ENCODE results near the gene GLS2.
A peak's percentile ranks its signal among the peaks of the same experiment; 100 is the strongest.

Gene GLS2

DNA sequence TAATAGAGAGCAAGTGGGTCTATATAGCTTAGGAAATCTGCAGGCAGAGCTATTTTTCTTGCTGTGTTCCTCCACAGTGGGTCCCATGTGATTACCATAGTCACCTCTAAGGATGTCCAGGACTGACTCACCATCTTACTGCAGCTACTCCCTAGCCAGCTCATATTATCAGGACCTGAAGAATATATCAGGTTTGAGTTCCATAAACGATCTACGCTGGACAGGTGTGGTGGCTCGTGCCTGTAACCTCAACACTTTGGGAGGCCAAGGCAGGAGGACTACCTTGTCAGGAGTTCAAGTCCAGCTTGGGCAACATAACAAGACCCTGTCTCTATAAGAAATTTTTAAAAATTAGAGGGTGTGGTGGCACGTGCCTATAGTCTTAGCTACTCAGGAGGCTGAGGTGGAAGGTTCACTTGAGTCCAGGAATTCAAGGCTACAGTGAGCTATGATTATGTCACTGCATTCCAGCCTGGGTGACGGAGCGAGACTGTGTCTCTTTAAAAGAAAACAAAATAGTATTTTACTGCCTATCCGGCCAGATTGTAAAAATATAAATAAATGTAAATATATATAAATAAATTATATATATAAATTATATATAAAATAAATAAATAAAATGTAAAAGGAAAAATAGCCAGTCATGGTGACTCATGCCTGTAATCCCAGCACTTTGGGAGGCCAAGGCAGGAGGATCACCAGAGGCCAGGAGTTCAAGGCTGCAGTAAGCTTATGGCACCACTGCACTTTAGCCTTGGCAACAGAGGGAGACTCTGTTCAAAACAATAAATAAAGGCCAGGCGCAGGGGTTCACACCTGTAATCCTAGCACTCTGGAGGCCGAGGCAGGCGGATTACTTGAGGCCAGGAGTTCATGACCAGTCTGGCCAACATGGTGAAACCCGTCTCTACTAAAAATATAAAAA, 26.5 kb downstream of the GLS2 start:
- Histone ChIP-seq H3K36me3 (ENCODE audit: low read length) (no peaks in the 10 kb centered on the region), H3K4me2 (ENCODE audit: low read depth, low read length, poor library complexity, severe bottlenecking) (no peak overlapping the region), H4K20me1 (ENCODE audit: low read depth, low read length) (no peaks in the 10 kb centered on the region), H3K9me2 (replicated peaks; ENCODE audit: insufficient read depth, low read length) (no peaks in the 10 kb centered on the region), H3K9ac (ENCODE audit: low read length) (peak overlapping the region; percentile 46; the same call in 1 of the 2 replicates), H3F3A (ENCODE audit: insufficient read depth) (peaks cover 42% of the 10 kb centered on the region), H3K9me3 (ENCODE audit: insufficient read depth, low read length) (no peaks in the 10 kb centered on the region), H3K4me3 (ENCODE audit: insufficient read depth, low read length, poor library complexity, severe bottlenecking) (no peak overlapping the region), H3K79me2 (ENCODE audit: insufficient read depth, low read length) (no peaks in the 10 kb centered on the region), H3K27ac (ENCODE audit: low read depth, low read length) (peak overlapping the region; percentile 90), H3K27me3 (ENCODE audit: low read length) (no peaks in the 10 kb centered on the region), H2AFZ (ENCODE audit: low read depth, low read length, severe bottlenecking) (peak overlapping the region; percentile 87)
- TF ChIP-seq, protein P1, sequence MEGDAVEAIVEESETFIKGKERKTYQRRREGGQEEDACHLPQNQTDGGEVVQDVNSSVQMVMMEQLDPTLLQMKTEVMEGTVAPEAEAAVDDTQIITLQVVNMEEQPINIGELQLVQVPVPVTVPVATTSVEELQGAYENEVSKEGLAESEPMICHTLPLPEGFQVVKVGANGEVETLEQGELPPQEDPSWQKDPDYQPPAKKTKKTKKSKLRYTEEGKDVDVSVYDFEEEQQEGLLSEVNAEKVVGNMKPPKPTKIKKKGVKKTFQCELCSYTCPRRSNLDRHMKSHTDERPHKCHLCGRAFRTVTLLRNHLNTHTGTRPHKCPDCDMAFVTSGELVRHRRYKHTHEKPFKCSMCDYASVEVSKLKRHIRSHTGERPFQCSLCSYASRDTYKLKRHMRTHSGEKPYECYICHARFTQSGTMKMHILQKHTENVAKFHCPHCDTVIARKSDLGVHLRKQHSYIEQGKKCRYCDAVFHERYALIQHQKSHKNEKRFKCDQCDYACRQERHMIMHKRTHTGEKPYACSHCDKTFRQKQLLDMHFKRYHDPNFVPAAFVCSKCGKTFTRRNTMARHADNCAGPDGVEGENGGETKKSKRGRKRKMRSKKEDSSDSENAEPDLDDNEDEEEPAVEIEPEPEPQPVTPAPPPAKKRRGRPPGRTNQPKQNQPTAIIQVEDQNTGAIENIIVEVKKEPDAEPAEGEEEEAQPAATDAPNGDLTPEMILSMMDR (IDR thresholded peaks at IDR 0.05; ENCODE audit: insufficient read depth, low read length, poor library complexity, severe bottlenecking) = no peak
- TF ChIP-seq EZH2phosphoT487 (conservative IDR thresholded peaks at IDR 0.05; ENCODE audit: low read length) = no peak

DNA sequence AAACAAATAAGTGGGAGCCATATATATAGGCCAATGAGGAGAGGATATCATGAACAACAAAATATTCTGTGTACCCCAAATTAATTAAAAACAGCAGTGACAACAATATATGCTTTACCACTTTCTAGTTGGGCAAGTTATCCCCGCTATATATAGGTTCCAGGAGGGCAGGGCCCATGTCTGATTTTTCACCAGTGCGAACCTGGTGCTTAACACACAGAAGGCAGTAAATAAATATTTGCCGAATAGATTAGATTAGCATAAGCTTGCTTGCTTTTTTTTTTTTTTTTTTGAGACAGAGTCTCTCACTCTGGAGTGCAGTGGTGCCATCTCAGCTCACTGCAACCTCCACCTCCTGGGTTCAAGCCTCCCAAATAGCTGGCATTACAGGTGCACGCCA, 30.1 kb downstream of the GLS2 start:
- TF ChIP-seq, protein P1 (IDR thresholded peaks at IDR 0.05; ENCODE audit: insufficient read depth, low read length, poor library complexity, severe bottlenecking) = no peak
- Histone ChIP-seq H3K4me3 (ENCODE audit: insufficient read depth, low read length, poor library complexity, severe bottlenecking) (no peak overlapping the region), H3K36me3 (ENCODE audit: low read length) (no peaks in the 10 kb centered on the region), H3K27me3 (ENCODE audit: low read length) (no peaks in the 10 kb centered on the region), H3K79me2 (ENCODE audit: insufficient read depth, low read length) (no peaks in the 10 kb centered on the region), H3F3A (ENCODE audit: insufficient read depth) (peaks cover 28% of the 10 kb centered on the region), H3K9me2 (replicated peaks; ENCODE audit: insufficient read depth, low read length) (no peaks in the 10 kb centered on the region), H4K20me1 (ENCODE audit: low read depth, low read length) (no peaks in the 10 kb centered on the region), H3K27ac (ENCODE audit: low read depth, low read length) (no peak overlapping the region), H3K9me3 (ENCODE audit: insufficient read depth, low read length) (no peaks in the 10 kb centered on the region), H3K9ac (ENCODE audit: low read length) (no peak overlapping the region), H3K4me2 (ENCODE audit: low read depth, low read length, poor library complexity, severe bottlenecking) (no peak overlapping the region), H2AFZ (ENCODE audit: low read depth, low read length, severe bottlenecking) (no peak overlapping the region)

DNA sequence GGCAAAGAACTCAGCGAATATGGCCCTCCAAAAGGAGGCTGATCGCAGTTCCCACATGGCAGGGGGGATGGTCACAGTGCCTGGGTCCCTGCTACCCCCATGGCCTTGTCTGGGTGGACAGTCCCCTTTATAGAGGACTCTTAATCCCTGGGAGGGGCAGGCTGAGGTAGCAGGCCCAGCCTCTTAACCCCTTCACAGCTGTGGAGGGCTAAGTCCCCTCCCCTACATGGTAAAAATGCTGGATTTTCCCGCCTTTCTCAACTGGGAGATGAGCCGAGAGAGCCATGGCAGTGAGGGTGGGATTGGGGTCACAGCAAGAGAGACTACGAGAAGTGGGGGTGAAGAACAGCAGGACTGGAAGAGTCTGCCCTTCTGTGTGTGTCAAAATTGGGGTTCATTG, 33.4 kb downstream of the GLS2 start, which contains the start of gene MIP:
MIP (minus strand) TSS at position 101 of the 400 bp plus-strand sequence; CDS start at position 57, 44 bp downstream.
- H3K36me3 ChIP-seq (ENCODE audit: low read length) = no peaks in the 10 kb centered on the region
- H3K9me3 ChIP-seq (ENCODE audit: insufficient read depth, low read length) = no peaks in the 10 kb centered on the region
- no peak within 1 kb of the TSS for H3K4me2 ChIP-seq (ENCODE audit: low read depth, low read length, poor library complexity, severe bottlenecking)
- H3K27ac ChIP-seq (ENCODE audit: low read depth, low read length) = no peak within 1 kb of the TSS
- H3K9me2 ChIP-seq (replicated peaks; ENCODE audit: insufficient read depth, low read length) = no peaks in the 10 kb centered on the region
- no peak within 1 kb of the TSS for H3K4me3 ChIP-seq (ENCODE audit: insufficient read depth, low read length, poor library complexity, severe bottlenecking)
- no peaks in the 10 kb centered on the region for H4K20me1 ChIP-seq (ENCODE audit: low read depth, low read length)
- H3F3A ChIP-seq (ENCODE audit: insufficient read depth) = peaks cover 7% of the 10 kb centered on the region
- no peak within 1 kb of the TSS for H3K9ac ChIP-seq (ENCODE audit: low read length)
- H3K79me2 ChIP-seq (ENCODE audit: insufficient read depth, low read length) = no peaks in the 10 kb centered on the region
- no peak within 1 kb of the TSS for H2AFZ ChIP-seq (ENCODE audit: low read depth, low read length, severe bottlenecking)
- TF ChIP-seq, protein P1 (IDR thresholded peaks at IDR 0.05; ENCODE audit: insufficient read depth, low read length, poor library complexity, severe bottlenecking) = no peak
- TF ChIP-seq EZH2phosphoT487 (conservative IDR thresholded peaks at IDR 0.05; ENCODE audit: low read length) = no peak
- no peaks in the 10 kb centered on the region for H3K27me3 ChIP-seq (ENCODE audit: low read length)
